CD4-positive, alpha-beta memory T cell (primary cell): ENCODE data around the gene SEC14L1. TPM values are rescaled to one million over a fixed set of nuclear protein-coding genes. Genes with fewer than 3 reads are reported as not detected.

Experiments
- CTCF ChIA-PET: fragments of 350-600 bp; sonication (Branson Sonifier 250); formaldehyde crosslinking; loops from one replicate; lab custom pipeline; 2021; ENCODE audit warnings: inconsistent platforms; ENCODE audit not compliant: partially characterized antibody; lab: Charles Lee
- POLR2A ChIA-PET: fragments of 350-600 bp; sonication (Branson Sonifier 250); formaldehyde crosslinking; loops from one replicate; lab custom pipeline; 2021; ENCODE audit not compliant: partially characterized antibody; lab: Charles Lee
- DNase-seq, 5 donors: peaks; one replicate each; pipeline versions ENCODE4 v3.0.0 to v3.0.0-alpha.2; 2020 to 2022; ENCODE audit warnings: mixed read lengths in 1 of 5
- H3K27ac ChIP-seq: one replicate; pipeline ENCODE4 v1.7.0; 2013; ENCODE audit warnings: low read depth, low read length
- H3K27me3 ChIP-seq: 2 replicates; pipeline ENCODE4 v1.7.0; 2013; ENCODE audit warnings: mild to moderate bottlenecking, low read length, moderate library complexity; ENCODE audit not compliant: insufficient read depth
- H3K36me3 ChIP-seq: 2 replicates; pipeline ENCODE4 v1.7.0; 2013; ENCODE audit warnings: mild to moderate bottlenecking, low read length, moderate library complexity; ENCODE audit not compliant: insufficient read depth
- H3K4me1 ChIP-seq: 2 replicates; pipeline ENCODE4 v1.7.0; 2013; ENCODE audit warnings: mild to moderate bottlenecking, low read length, moderate library complexity; ENCODE audit not compliant: insufficient read depth
- H3K4me3 ChIP-seq, 2 donors: one replicate each; pipeline ENCODE4 v1.7.0; 2013; ENCODE audit warnings: low read length in 2 of 2, mild to moderate bottlenecking in 1 of 2
- H3K9me3 ChIP-seq, 2 donors: one replicate each; pipeline ENCODE4 v1.7.0; 2013; ENCODE audit warnings: low read length in 2 of 2, control low read depth in 1 of 2; ENCODE audit not compliant: control insufficient read depth in 1 of 2
- H3K27ac Mint-ChIP-seq, 7 donors: one replicate each; pipeline ENCODE4 v1.8.0; 2020 to 2021; ENCODE audit warnings: mixed read lengths in 7 of 7, mild to moderate bottlenecking in 6 of 7, inconsistent platforms in 3 of 7, moderate library complexity in 3 of 7
- H3K27me3 Mint-ChIP-seq, 2 donors: one replicate each; pipeline ENCODE4 v1.8.0; 2020 to 2021; ENCODE audit warnings: mixed read lengths in 2 of 2
- H3K36me3 Mint-ChIP-seq, 2 donors: one replicate each; pipeline ENCODE4 v1.8.0; 2020 to 2021; ENCODE audit warnings: mixed read lengths in 2 of 2, inconsistent platforms in 1 of 2, mild to moderate bottlenecking in 1 of 2
- H3K4me1 Mint-ChIP-seq, 4 donors: one replicate each; pipeline ENCODE4 v1.8.0; 2020 to 2021; ENCODE audit warnings: mixed read lengths in 4 of 4, mild to moderate bottlenecking in 1 of 4
- H3K4me3 Mint-ChIP-seq, 8 donors: one replicate each; pipeline ENCODE4 v1.8.0; 2020 to 2021; ENCODE audit warnings: mixed read lengths in 8 of 8, mild to moderate bottlenecking in 7 of 8, moderate library complexity in 6 of 8, inconsistent platforms in 3 of 8
- H3K9me3 Mint-ChIP-seq, 8 donors: one replicate each; pipeline ENCODE4 v1.8.0; 2020 to 2021; ENCODE audit warnings: mixed read lengths in 8 of 8, mild to moderate bottlenecking in 5 of 8, inconsistent platforms in 3 of 8, moderate library complexity in 1 of 8
- intact Hi-C: fragments of 100-400 bp; cut with micrococcal nuclease; formaldehyde crosslinking; loops from one replicate; pipeline ENCODE4 v1.15.1; 2023
- polyA plus RNA-seq, 2 donors: library from polyadenylated mRNA; unstranded; fragments of 300-500 nt; fragmentation: Illumina TruSeq; gene quantifications; one replicate each; pipeline ENCODE4 v1.2.3, GENCODE V29; 2021
- total RNA-seq, 2 experiments: library from RNA; stranded (reverse); gene quantifications; one replicate each; pipeline ENCODE4 v1.2.3, GENCODE V29; 2021

Gene SEC14L1
- total RNA-seq (10 to 100 TPM; 35.0 to 35.5 TPM), polyA plus RNA-seq (10 to 100 TPM in 1 of 2 donors, 1 to 10 TPM in 1; 8.9 to 16.8 TPM)

GRCh38 chr17:77140878-77141767, at the start of gene SEC14L1:
TSS of gene SEC14L1 (plus strand) at chr17:77140969. CDS start at chr17:77143597, 2,628 bp downstream.
- H3K27me3 Mint-ChIP-seq, result no peaks in the 10 kb centered on the region
- Histone ChIP-seq H3K4me3 (peak within 1 kb of the TSS; percentile 53 to 68), H3K27me3 (no peaks in the 10 kb centered on the region), H3K9me3 (peaks cover 0 to 6% of the 10 kb centered on the region in 2 donors), H3K36me3 (no peaks in the 10 kb centered on the region), H3K27ac (peak within 1 kb of the TSS; percentile 75), H3K4me1 (peaks cover 55% of the 10 kb centered on the region)
- H3K36me3 Mint-ChIP-seq, result peaks cover 17 to 42% of the 10 kb centered on the region in 2 donors
- H3K27ac Mint-ChIP-seq, result peak within 1 kb of the TSS; percentile 90 to 95 (median 95)
- ChIA-PET CTCF (interaction anchor here (1.0 to 4.1 kb wide), 6 partner anchors 12 to 85 kb away, joined by 3 to 26 read pairs (median 4); no protein-coding TSS in a partner anchor), POLR2A (interaction anchor here (0.6 to 5.1 kb wide), 25 partner anchors 10 to 819 kb away, joined by 3 to 47 read pairs (median 4); partner anchors contain the start of gene TNRC6C)
- intact Hi-C loops, result loop anchor here (1.0 to 5.0 kb wide), 3 partner anchors 13 to 404 kb away; partner anchors contain the start of genes MFSD11 and SRSF2
- peaks cover 0 to 18% (median 14%) of the 10 kb centered on the region in 8 donors for H3K9me3 Mint-ChIP-seq
- peak within 1 kb of the TSS; percentile 87 to 94 (median 90) for H3K4me3 Mint-ChIP-seq
- H3K4me1 Mint-ChIP-seq, result peaks cover 32 to 73% (median 55%) of the 10 kb centered on the region in 4 donors
- peak; percentile 9 to 40 (median 24) for DNase-seq

- intact Hi-C loops, result no loop called here
- Histone ChIP-seq H3K27ac (no peak overlapping the region), H3K4me3 (no peak overlapping the region), H3K27me3 (no peaks in the 10 kb centered on the region), H3K9me3 (no peaks in the 10 kb centered on the region), H3K36me3 (peaks cover 34% of the 10 kb centered on the region), H3K4me1 (peaks cover 23% of the 10 kb centered on the region)
- peaks cover 18 to 51% (median 32%) of the 10 kb centered on the region in 4 donors for H3K4me1 Mint-ChIP-seq
- ChIA-PET POLR2A (no interaction called here), CTCF (no interaction called here)
- peak overlapping the region in 5 of 7 donors; percentile 25 to 87 (median 73) for H3K27ac Mint-ChIP-seq
- peaks cover 0 to 2% (median 0%) of the 10 kb centered on the region in 8 donors for H3K9me3 Mint-ChIP-seq
- H3K27me3 Mint-ChIP-seq, result no peaks in the 10 kb centered on the region
- no peak overlapping the region for H3K4me3 Mint-ChIP-seq
- no peak for DNase-seq
- H3K36me3 Mint-ChIP-seq, result peaks cover 32 to 55% of the 10 kb centered on the region in 2 donors
Measured at GRCh38 chr17:77092025-77092424, 48.7 kb upstream of the SEC14L1 start.

- intact Hi-C loops, result no loop called here
- Histone ChIP-seq H3K4me1 (peaks cover 14% of the 10 kb centered on the region), H3K27ac (no peak overlapping the region), H3K4me3 (no peak overlapping the region), H3K9me3 (no peaks in the 10 kb centered on the region), H3K27me3 (no peaks in the 10 kb centered on the region), H3K36me3 (peaks cover 36% of the 10 kb centered on the region)
- Mint-ChIP-seq H3K36me3 (peaks cover 33 to 61% of the 10 kb centered on the region in 2 donors), H3K4me3 (no peak overlapping the region), H3K4me1 (peaks cover 15 to 40% (median 30%) of the 10 kb centered on the region in 4 donors), H3K9me3 (no peaks in the 10 kb centered on the region), H3K27ac (peak overlapping the region in 1 of 7 donors; percentile 57), H3K27me3 (no peaks in the 10 kb centered on the region)
- ChIA-PET POLR2A (interaction anchor here (1.2 kb wide), 1 partner anchor 45 kb away, joined by 4 read pairs; the partner anchor contains the start of gene SEC14L1), CTCF (interaction anchor here (0.7 to 1.4 kb wide), 2 partner anchors 39 to 64 kb away, joined by 3 read pairs; no protein-coding TSS in a partner anchor)
- DNase-seq, result no peak
Measured at GRCh38 chr17:77095461-77095860, 45.3 kb upstream of the SEC14L1 start.

- no peak overlapping the region for H3K4me3 Mint-ChIP-seq
- no peaks in the 10 kb centered on the region for H3K9me3 ChIP-seq
- no peaks in the 10 kb centered on the region for H3K9me3 Mint-ChIP-seq
Measured at GRCh38 chr17:77096570-77097214, 44.1 kb upstream of the SEC14L1 start.

GRCh38 chr17:77097631-77098180, 43.1 kb upstream of the SEC14L1 start:
- intact Hi-C loops, result no loop called here
- Histone ChIP-seq H3K27ac (no peak overlapping the region), H3K4me1 (peaks cover 14% of the 10 kb centered on the region), H3K36me3 (peaks cover 18% of the 10 kb centered on the region), H3K9me3 (no peaks in the 10 kb centered on the region), H3K27me3 (no peaks in the 10 kb centered on the region), H3K4me3 (no peak overlapping the region)
- DNase-seq, result no peak
- Mint-ChIP-seq H3K4me3 (no peak overlapping the region), H3K27me3 (no peaks in the 10 kb centered on the region), H3K9me3 (no peaks in the 10 kb centered on the region), H3K4me1 (peaks cover 10 to 28% (median 23%) of the 10 kb centered on the region in 4 donors), H3K27ac (peak overlapping the region in 5 of 7 donors; percentile 18 to 91 (median 82)), H3K36me3 (peaks cover 28 to 53% of the 10 kb centered on the region in 2 donors)
- ChIA-PET CTCF (interaction anchor here (1.3 to 1.7 kb wide), 2 partner anchors 9 to 11 kb away, joined by 5 to 8 read pairs; no protein-coding TSS in a partner anchor), POLR2A (interaction anchor here (0.6 kb wide), 1 partner anchor 1114 kb away, joined by 3 read pairs; no protein-coding TSS in a partner anchor)

More at GRCh38 chr17:77096570-77097214, 44.1 kb upstream of the SEC14L1 start:
- CTCF ChIA-PET, result interaction anchor here (1.4 kb wide), 1 partner anchor 63 kb away, joined by 3 read pairs; no protein-coding TSS in a partner anchor
- H3K27ac Mint-ChIP-seq, result peak overlapping the region in 5 of 7 donors; percentile 8 to 83 (median 68)
- Histone ChIP-seq H3K36me3 (peaks cover 26% of the 10 kb centered on the region), H3K4me1 (peaks cover 14% of the 10 kb centered on the region), H3K27ac (no peak overlapping the region), H3K27me3 (no peaks in the 10 kb centered on the region), H3K4me3 (no peak overlapping the region)
- H3K4me1 Mint-ChIP-seq, result peaks cover 15 to 35% (median 29%) of the 10 kb centered on the region in 4 donors
- peaks cover 34 to 59% of the 10 kb centered on the region in 2 donors for H3K36me3 Mint-ChIP-seq
- peak in 3 of 5 donors; percentile 29 to 43 (median 32) for DNase-seq
- H3K27me3 Mint-ChIP-seq, result no peaks in the 10 kb centered on the region
- POLR2A ChIA-PET, result no interaction called here
- intact Hi-C loops, result no loop called here

GRCh38 chr17:77098884-77099545, 41.8 kb upstream of the SEC14L1 start:
- Mint-ChIP-seq H3K36me3 (peaks cover 23 to 41% of the 10 kb centered on the region in 2 donors), H3K4me1 (peaks cover 10 to 26% (median 20%) of the 10 kb centered on the region in 4 donors), H3K27ac (peak overlapping the region; percentile 70 to 93 (median 90)), H3K27me3 (no peaks in the 10 kb centered on the region), H3K9me3 (no peaks in the 10 kb centered on the region), H3K4me3 (peak overlapping the region in 1 of 8 donors; percentile 4)
- H3K27ac ChIP-seq, result peak overlapping the region; percentile 25
- H3K4me3 ChIP-seq, result no peak overlapping the region
- no peaks in the 10 kb centered on the region for H3K27me3 ChIP-seq
- intact Hi-C loops, result no loop called here
- H3K4me1 ChIP-seq, result peaks cover 14% of the 10 kb centered on the region
- H3K9me3 ChIP-seq, result no peaks in the 10 kb centered on the region
- H3K36me3 ChIP-seq, result peaks cover 6% of the 10 kb centered on the region
- POLR2A ChIA-PET, result interaction anchor here (0.6 to 1.0 kb wide), 4 partner anchors 9 to 71 kb away, joined by 3 to 4 read pairs (median 3); partner anchors contain the start of gene SEC14L1
- CTCF ChIA-PET, result interaction anchor here (0.6 to 1.7 kb wide), 6 partner anchors 10 to 247 kb away, joined by 3 to 8 read pairs (median 4); no protein-coding TSS in a partner anchor
- DNase-seq, result peak; percentile 39 to 65 (median 60)
